Measurements from ENCODE around the gene VASN.

VASN gene

DNA sequence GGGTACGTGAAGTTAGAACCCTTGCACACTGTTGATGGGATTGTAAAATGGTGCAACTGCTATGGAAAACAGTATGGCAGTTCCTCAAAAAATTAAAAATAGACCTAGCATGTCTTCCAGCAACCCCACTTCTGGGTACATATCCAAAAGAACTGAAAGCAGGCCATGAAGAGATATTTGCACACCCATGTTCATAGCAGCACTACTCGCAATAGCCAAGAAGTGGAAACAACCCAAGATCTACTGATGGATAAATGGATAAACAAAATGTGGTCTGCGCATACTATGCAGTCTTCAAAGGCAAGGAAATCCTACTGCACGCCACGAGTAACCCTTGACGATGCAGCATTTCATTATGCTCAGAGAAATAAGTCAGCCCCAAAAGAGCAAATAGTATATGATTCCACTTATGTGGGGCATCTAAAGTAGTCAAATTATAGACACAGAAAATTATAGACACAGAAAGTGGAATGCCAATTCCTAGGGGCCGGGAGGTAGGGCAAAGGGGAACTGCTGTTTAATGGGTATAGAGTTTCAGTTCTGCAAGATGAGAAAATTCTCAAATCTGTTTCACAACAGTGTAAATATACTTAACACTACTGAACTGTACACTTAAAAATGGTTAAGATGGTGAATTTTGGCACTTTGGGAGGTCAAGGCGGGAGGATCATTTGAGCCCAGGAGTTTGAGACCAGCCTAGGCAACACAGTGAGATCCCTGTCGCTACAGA, 27.5 kb downstream of the VASN start:
- H3K9me3 ChIP-seq (ENCODE audit: insufficient read depth, low read length), result no peaks in the 10 kb centered on the region
- H3K9ac ChIP-seq (ENCODE audit: insufficient read length, low read depth), result no peak overlapping the region
- TF ChIP-seq SUZ12 (IDR thresholded peaks at IDR 0.05; ENCODE audit: extremely low read depth, insufficient read depth, insufficient read length), result no peak
- TF ChIP-seq ZNF274 (IDR thresholded peaks at IDR 0.05; ENCODE audit: low read depth, low read length), result no peak
- TF ChIP-seq YY1 (IDR thresholded peaks at IDR 0.05; ENCODE audit: insufficient read depth, insufficient read length), result no peak
- no peak for DNase-seq (ENCODE audit: low read depth, low spot score)
- H3K36me3 ChIP-seq (ENCODE audit: insufficient read depth, insufficient read length, low read length), result peaks cover 17% of the 10 kb centered on the region
- no peak overlapping the region for H3K4me3 ChIP-seq (ENCODE audit: insufficient read length, low read depth)
- H3K4me1 ChIP-seq (ENCODE audit: insufficient read depth, insufficient read length), result peaks cover 9% of the 10 kb centered on the region
- no peaks in the 10 kb centered on the region for H3K27me3 ChIP-seq (ENCODE audit: insufficient read depth, insufficient read length)

- no peaks in the 10 kb centered on the region for H3K27me3 ChIP-seq (ENCODE audit: insufficient read depth, insufficient read length)
- H3K4me1 ChIP-seq (ENCODE audit: insufficient read depth, insufficient read length), result peaks cover 16% of the 10 kb centered on the region
- no peak for TF ChIP-seq YY1 (IDR thresholded peaks at IDR 0.05; ENCODE audit: insufficient read depth, insufficient read length)
- TF ChIP-seq ZNF274 (IDR thresholded peaks at IDR 0.05; ENCODE audit: low read depth, low read length), result no peak
- no peak for TF ChIP-seq SUZ12 (IDR thresholded peaks at IDR 0.05; ENCODE audit: extremely low read depth, insufficient read depth, insufficient read length)
- no peak for DNase-seq (ENCODE audit: low read depth, low spot score)
- H3K4me3 ChIP-seq (ENCODE audit: insufficient read length, low read depth), result no peak overlapping the region
- no peak overlapping the region for H3K9ac ChIP-seq (ENCODE audit: insufficient read length, low read depth)
- H3K9me3 ChIP-seq (ENCODE audit: insufficient read depth, low read length), result no peaks in the 10 kb centered on the region
- peaks cover 26% of the 10 kb centered on the region for H3K36me3 ChIP-seq (ENCODE audit: insufficient read depth, insufficient read length, low read length)
Measured at GRCh38 chr16:4401094-4401501, 29.4 kb downstream of the VASN start.

- peaks cover 16% of the 10 kb centered on the region for H3K4me1 ChIP-seq (ENCODE audit: insufficient read depth, insufficient read length)
- no peaks in the 10 kb centered on the region for H3K9me3 ChIP-seq (ENCODE audit: insufficient read depth, low read length)
- H3K9ac ChIP-seq (ENCODE audit: insufficient read length, low read depth), result no peak overlapping the region
- no peak for DNase-seq (ENCODE audit: low read depth, low spot score)
- TF ChIP-seq ZNF274 (IDR thresholded peaks at IDR 0.05; ENCODE audit: low read depth, low read length) (no peak), YY1 (IDR thresholded peaks at IDR 0.05; ENCODE audit: insufficient read depth, insufficient read length) (no peak), SUZ12 (IDR thresholded peaks at IDR 0.05; ENCODE audit: extremely low read depth, insufficient read depth, insufficient read length) (no peak)
- H3K4me3 ChIP-seq (ENCODE audit: insufficient read length, low read depth), result no peak overlapping the region
- peaks cover 29% of the 10 kb centered on the region for H3K36me3 ChIP-seq (ENCODE audit: insufficient read depth, insufficient read length, low read length)
- no peaks in the 10 kb centered on the region for H3K27me3 ChIP-seq (ENCODE audit: insufficient read depth, insufficient read length)
Measured at GRCh38 chr16:4401510-4401909, 29.9 kb downstream of the VASN start.

DNA sequence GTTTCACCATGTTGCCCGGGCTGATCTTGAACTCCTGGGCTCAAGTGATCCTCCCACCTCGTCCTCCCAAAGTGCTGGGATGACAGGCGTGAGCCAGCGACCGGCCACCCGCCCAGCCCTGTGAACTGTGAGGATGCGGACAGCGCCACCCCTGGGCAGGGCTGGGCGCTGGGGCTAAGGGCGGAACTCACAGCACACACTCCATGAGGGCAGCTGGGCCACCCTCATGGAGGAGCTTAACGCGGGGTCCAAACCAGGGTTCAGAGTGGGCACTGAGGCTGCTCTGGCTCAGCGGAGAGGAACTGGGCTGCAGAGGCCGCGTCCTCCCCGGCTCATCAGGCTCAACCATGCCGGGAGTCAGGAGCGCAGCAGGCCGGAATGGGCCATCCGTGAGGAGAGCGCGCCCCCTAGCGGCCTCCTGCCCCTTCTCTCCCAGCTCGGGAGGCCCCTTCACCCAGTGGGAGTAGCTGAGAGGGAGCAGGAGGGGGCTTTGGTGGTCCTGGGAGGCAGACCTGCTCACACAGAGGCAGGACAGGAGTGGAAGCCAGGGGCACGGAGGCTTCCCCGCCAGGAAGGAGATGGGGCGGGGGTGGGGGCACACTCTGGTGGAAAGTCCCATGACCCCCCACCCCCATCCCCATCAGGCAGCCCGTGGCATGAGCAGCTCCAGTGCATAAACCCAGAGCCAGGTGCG, 30.9 kb downstream of the VASN start:
- TF ChIP-seq SUZ12 (IDR thresholded peaks at IDR 0.05; ENCODE audit: extremely low read depth, insufficient read depth, insufficient read length) (no peak), YY1 (IDR thresholded peaks at IDR 0.05; ENCODE audit: insufficient read depth, insufficient read length) (no peak), ZNF274 (IDR thresholded peaks at IDR 0.05; ENCODE audit: low read depth, low read length) (no peak)
- Histone ChIP-seq H3K36me3 (ENCODE audit: insufficient read depth, insufficient read length, low read length) (peaks cover 33% of the 10 kb centered on the region), H3K27me3 (ENCODE audit: insufficient read depth, insufficient read length) (no peaks in the 10 kb centered on the region), H3K9ac (ENCODE audit: insufficient read length, low read depth) (peak overlapping the region; percentile 74), H3K4me3 (ENCODE audit: insufficient read length, low read depth) (peak overlapping the region; percentile 30), H3K4me1 (ENCODE audit: insufficient read depth, insufficient read length) (peaks cover 16% of the 10 kb centered on the region), H3K9me3 (ENCODE audit: insufficient read depth, low read length) (no peaks in the 10 kb centered on the region)
- peak; percentile 73 for DNase-seq (ENCODE audit: low read depth, low spot score)

- TF ChIP-seq YY1 (IDR thresholded peaks at IDR 0.05; ENCODE audit: insufficient read depth, insufficient read length) (no peak), SUZ12 (IDR thresholded peaks at IDR 0.05; ENCODE audit: extremely low read depth, insufficient read depth, insufficient read length) (no peak), ZNF274 (IDR thresholded peaks at IDR 0.05; ENCODE audit: low read depth, low read length) (no peak)
- Histone ChIP-seq H3K36me3 (ENCODE audit: insufficient read depth, insufficient read length, low read length) (peaks cover 40% of the 10 kb centered on the region), H3K27me3 (ENCODE audit: insufficient read depth, insufficient read length) (no peaks in the 10 kb centered on the region), H3K9ac (ENCODE audit: insufficient read length, low read depth) (peak overlapping the region; percentile 74), H3K4me1 (ENCODE audit: insufficient read depth, insufficient read length) (peaks cover 16% of the 10 kb centered on the region), H3K9me3 (ENCODE audit: insufficient read depth, low read length) (no peaks in the 10 kb centered on the region), H3K4me3 (ENCODE audit: insufficient read length, low read depth) (no peak overlapping the region)
- no peak for DNase-seq (ENCODE audit: low read depth, low spot score)
Measured at GRCh38 chr16:4403133-4403949, 31.7 kb downstream of the VASN start.

DNA sequence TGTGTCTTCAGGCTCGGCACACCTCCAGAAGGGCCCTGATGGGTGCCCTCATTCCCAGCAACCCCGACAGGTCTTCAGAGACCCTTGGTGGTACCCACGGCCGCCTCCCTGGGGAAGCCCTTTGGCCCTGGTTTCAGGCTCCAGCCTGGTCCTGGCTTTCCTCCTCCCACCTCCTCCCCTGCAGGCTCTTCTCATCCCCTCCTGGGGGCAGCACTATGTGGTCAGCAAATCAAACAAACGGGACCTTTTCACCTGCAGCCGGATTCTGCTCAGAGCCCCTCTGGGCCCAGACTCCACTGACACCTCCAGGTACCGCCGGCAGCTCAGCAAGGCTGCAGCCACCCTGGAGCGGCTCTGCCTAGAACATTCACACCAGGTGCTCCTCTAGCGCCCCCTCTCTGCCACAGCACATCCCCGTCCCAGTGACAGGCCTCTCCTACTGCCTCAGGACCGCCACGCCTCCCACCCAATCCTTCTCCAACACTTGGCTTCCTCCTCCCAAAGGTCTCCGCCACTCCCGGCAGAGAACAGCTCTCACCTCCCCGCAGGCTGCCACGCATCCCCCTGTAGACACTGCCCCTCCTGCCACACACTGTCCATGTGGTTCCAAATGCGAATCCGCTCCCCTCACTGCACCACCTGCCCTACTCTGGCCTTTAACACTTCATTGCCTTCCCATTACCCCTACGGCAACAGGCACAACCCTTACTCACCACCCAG, 32.8 kb downstream of the VASN start:
- Histone ChIP-seq H3K4me3 (ENCODE audit: insufficient read length, low read depth) (no peak overlapping the region), H3K36me3 (ENCODE audit: insufficient read depth, insufficient read length, low read length) (peaks cover 44% of the 10 kb centered on the region), H3K27me3 (ENCODE audit: insufficient read depth, insufficient read length) (no peaks in the 10 kb centered on the region), H3K4me1 (ENCODE audit: insufficient read depth, insufficient read length) (peaks cover 18% of the 10 kb centered on the region), H3K9me3 (ENCODE audit: insufficient read depth, low read length) (no peaks in the 10 kb centered on the region), H3K9ac (ENCODE audit: insufficient read length, low read depth) (no peak overlapping the region)
- TF ChIP-seq SUZ12 (IDR thresholded peaks at IDR 0.05; ENCODE audit: extremely low read depth, insufficient read depth, insufficient read length), result no peak
- no peak for TF ChIP-seq YY1 (IDR thresholded peaks at IDR 0.05; ENCODE audit: insufficient read depth, insufficient read length)
- no peak for TF ChIP-seq ZNF274 (IDR thresholded peaks at IDR 0.05; ENCODE audit: low read depth, low read length)
- peak; percentile 70 for DNase-seq (ENCODE audit: low read depth, low spot score)
